Common myeloid progenitor, CD34-positive (primary cell): ENCODE measurements around the gene ADARB2.

Source experiments
- CTCF ChIA-PET: fragments of 350-600 bp; sonication (Branson Sonifier 250); formaldehyde crosslinking; loops from one replicate; lab custom pipeline; 2021; ENCODE audit warnings: antibody characterized with exemption; lab: Charles Lee
- POLR2A ChIA-PET: fragments of 350-600 bp; sonication (Branson Sonifier 250); formaldehyde crosslinking; loops from one replicate; lab custom pipeline; 2021; ENCODE audit warnings: antibody characterized with exemption; lab: Charles Lee
- DNase-seq, 3 donors: peaks; one replicate each; pipeline versions ENCODE4 v3.0.0 to v3.0.0-alpha.2; 2013
- H3K27ac ChIP-seq, 2 experiments: 1 replicate in 1 of 2; 2 replicates in 1 of 2; pipeline ENCODE4 v1.7.0; 2013; ENCODE audit warnings: inconsistent platforms in 2 of 2, low read length in 2 of 2, mild to moderate bottlenecking in 2 of 2, low read depth in 1 of 2, moderate library complexity in 1 of 2; ENCODE audit not compliant: severe bottlenecking in 2 of 2, insufficient read depth in 1 of 2, poor library complexity in 1 of 2
- H3K27me3 ChIP-seq, 5 experiments: replicated peaks in 2 of 5; 1 replicate in 3 of 5; 2 replicates in 2 of 5; pipeline versions ENCODE4 v1.6.1 to v1.7.0; 2013; ENCODE audit warnings: low read length in 4 of 5, mild to moderate bottlenecking in 2 of 5, moderate library complexity in 2 of 5, inconsistent platforms in 1 of 5; ENCODE audit not compliant: insufficient read depth in 5 of 5, control insufficient read depth in 4 of 5
- H3K36me3 ChIP-seq, 4 experiments: 1 replicate in 2 of 4; 2 replicates in 2 of 4; pipeline versions ENCODE4 v1.6.1 to v1.7.0; 2013; ENCODE audit warnings: low read length in 3 of 4, control low read depth in 1 of 4, mild to moderate bottlenecking in 1 of 4; ENCODE audit not compliant: control insufficient read depth in 4 of 4, insufficient read depth in 4 of 4
- H3K4me1 ChIP-seq, 4 experiments: 1 replicate in 3 of 4; 2 replicates in 1 of 4; pipeline versions ENCODE4 v1.6.1 to v1.7.1; 2013; ENCODE audit warnings: low read length in 3 of 4, mild to moderate bottlenecking in 3 of 4, control low read depth in 1 of 4, inconsistent platforms in 1 of 4, moderate library complexity in 1 of 4; ENCODE audit not compliant: control insufficient read depth in 4 of 4, insufficient read depth in 4 of 4; ENCODE audit errors: control extremely low read depth in 1 of 4
- H3K4me3 ChIP-seq, 7 experiments: 1 replicate in 4 of 7; 2 replicates in 3 of 7; pipeline versions ENCODE4 v1.5.1 to v1.7.0; 2013; ENCODE audit warnings: mild to moderate bottlenecking in 7 of 7, low read length in 6 of 7, moderate library complexity in 6 of 7, inconsistent platforms in 2 of 7, low read depth in 2 of 7, control low read depth in 1 of 7; ENCODE audit not compliant: insufficient read depth in 4 of 7, control insufficient read depth in 1 of 7; ENCODE audit errors: extremely low read depth in 1 of 7
- H3K9me3 ChIP-seq, 5 experiments: 1 replicate in 4 of 5; 2 replicates in 1 of 5; pipeline versions ENCODE4 v1.6.1 to v1.7.1; 2013; ENCODE audit warnings: low read length in 4 of 5, mild to moderate bottlenecking in 2 of 5, inconsistent platforms in 1 of 5, low read depth in 1 of 5, moderate library complexity in 1 of 5; ENCODE audit not compliant: control insufficient read depth in 4 of 5, insufficient read depth in 2 of 5; ENCODE audit errors: control extremely low read depth in 1 of 5
- WGBS: methylation state at CpG from one replicate; pipeline ENCODE4 v1.1.5; 2013; ENCODE audit not compliant: insufficient coverage; 5-methylcytosine and 5-hydroxymethylcytosine counted together

Gene ADARB2

GRCh38 chr10:1525354-1526162, 211.8 kb downstream of the ADARB2 start:
- Histone ChIP-seq H3K36me3 (no peaks in the 10 kb centered on the region), H3K27me3 (peaks cover 0 to 4% (median 0%) of the 10 kb centered on the region in 5 experiments), H3K27ac (no peak overlapping the region), H3K4me3 (no peak overlapping the region), H3K4me1 (no peaks in the 10 kb centered on the region), H3K9me3 (peaks cover 0 to 4% (median 2%) of the 10 kb centered on the region in 5 experiments)
- ChIA-PET CTCF (no interaction called here), POLR2A (no interaction called here)
- WGBS = 93% methylated on average over 26 of the region's 32 CpGs
- no peak for DNase-seq

GRCh38 chr10:1524540-1524939, 212.8 kb downstream of the ADARB2 start:
- POLR2A ChIA-PET = no interaction called here

GRCh38 chr10:1523221-1523620, 214.1 kb downstream of the ADARB2 start:
- CTCF ChIA-PET = no interaction called here
- no peak overlapping the region for H3K27ac ChIP-seq
- POLR2A ChIA-PET = no interaction called here
- no peak for DNase-seq
- H3K4me1 ChIP-seq = no peaks in the 10 kb centered on the region
- peaks cover 0 to 4% (median 0%) of the 10 kb centered on the region in 5 experiments for H3K27me3 ChIP-seq
- H3K9me3 ChIP-seq = peaks cover 0 to 4% (median 2%) of the 10 kb centered on the region in 5 experiments
- WGBS = 64% methylated on average over 5 of the region's 8 CpGs
- H3K4me3 ChIP-seq = no peak overlapping the region
- no peaks in the 10 kb centered on the region for H3K36me3 ChIP-seq

More at GRCh38 chr10:1524540-1524939, 212.8 kb downstream of the ADARB2 start:
- H3K36me3 ChIP-seq = no peaks in the 10 kb centered on the region
- no peak overlapping the region for H3K4me3 ChIP-seq
- DNase-seq = no peak
- H3K9me3 ChIP-seq = peaks cover 0 to 4% (median 2%) of the 10 kb centered on the region in 5 experiments
- H3K4me1 ChIP-seq = no peaks in the 10 kb centered on the region
- H3K27me3 ChIP-seq = peaks cover 0 to 4% (median 0%) of the 10 kb centered on the region in 5 experiments
- 82% methylated on average over 6 of the region's 7 CpGs for WGBS
- no peak overlapping the region for H3K27ac ChIP-seq
- CTCF ChIA-PET = no interaction called here

GRCh38 chr10:1522237-1522636, 215.1 kb downstream of the ADARB2 start:
- H3K9me3 ChIP-seq = peaks cover 0 to 4% (median 0%) of the 10 kb centered on the region in 5 experiments
- no peak for DNase-seq
- CTCF ChIA-PET = no interaction called here
- POLR2A ChIA-PET = no interaction called here
- peaks cover 0 to 4% (median 0%) of the 10 kb centered on the region in 5 experiments for H3K27me3 ChIP-seq
- no peak overlapping the region for H3K27ac ChIP-seq
- WGBS = 88% methylated on average over 3 of the region's 4 CpGs
- no peak overlapping the region for H3K4me3 ChIP-seq
- no peaks in the 10 kb centered on the region for H3K36me3 ChIP-seq
- no peaks in the 10 kb centered on the region for H3K4me1 ChIP-seq

GRCh38 chr10:1521741-1522140, 215.6 kb downstream of the ADARB2 start:
- Histone ChIP-seq H3K4me1 (no peaks in the 10 kb centered on the region), H3K27me3 (peaks cover 0 to 4% (median 0%) of the 10 kb centered on the region in 5 experiments), H3K4me3 (no peak overlapping the region), H3K36me3 (no peaks in the 10 kb centered on the region), H3K27ac (no peak overlapping the region), H3K9me3 (peaks cover 0 to 4% (median 0%) of the 10 kb centered on the region in 5 experiments)
- ChIA-PET CTCF (no interaction called here), POLR2A (no interaction called here)
- no peak for DNase-seq
- 98% methylated on average over 6 of the region's 6 CpGs for WGBS

GRCh38 chr10:1520909-1521565, 216.3 kb downstream of the ADARB2 start:
- no peak overlapping the region for H3K4me3 ChIP-seq
- H3K27ac ChIP-seq = no peak overlapping the region
- H3K4me1 ChIP-seq = no peaks in the 10 kb centered on the region
- peaks cover 0 to 2% (median 0%) of the 10 kb centered on the region in 5 experiments for H3K9me3 ChIP-seq
- H3K36me3 ChIP-seq = no peaks in the 10 kb centered on the region
- WGBS = 87% methylated on average over 13 of the region's 14 CpGs
- ChIA-PET POLR2A (no interaction called here), CTCF (no interaction called here)
- peaks cover 0 to 4% (median 0%) of the 10 kb centered on the region in 5 experiments for H3K27me3 ChIP-seq
- no peak for DNase-seq

- Histone ChIP-seq H3K36me3 (no peaks in the 10 kb centered on the region), H3K9me3 (no peaks in the 10 kb centered on the region), H3K27ac (no peak overlapping the region), H3K4me1 (no peaks in the 10 kb centered on the region), H3K27me3 (peaks cover 0 to 2% (median 0%) of the 10 kb centered on the region in 5 experiments), H3K4me3 (no peak overlapping the region)
- ChIA-PET CTCF (no interaction called here), POLR2A (no interaction called here)
- no peak for DNase-seq
- 98% methylated on average over 5 of the region's 6 CpGs for whole genome bisulfite sequencing
Measured at GRCh38 chr10:1519391-1519790, 217.9 kb downstream of the ADARB2 start.
